Transverse colon (tissue), 4 donors: ENCODE data around the gene CAMTA1.

ENCODE experiments used
- EP300 ChIP-seq: sonication (generic); formaldehyde crosslinking; IDR thresholded peaks from one replicate; pipeline ENCODE4 v1.6.1; 2017; ENCODE audit warnings: antibody characterized with exemption, low read depth
- POLR2A ChIP-seq: fragments of 450-650 bp; IDR thresholded peaks from one replicate; pipeline ENCODE4 v1.6.1; 2016; ENCODE audit warnings: antibody characterized with exemption, mild to moderate bottlenecking, moderate library complexity
- POLR2AphosphoS5 ChIP-seq, 3 donors: sonication (generic); formaldehyde crosslinking; IDR thresholded peaks; one replicate each; pipeline ENCODE4 v1.6.1; 2016; ENCODE audit warnings: antibody characterized with exemption in 3 of 3
- TF ChIP-seq, protein P1 (sequence below), 5 experiments: fragments of 200-600 bp in 3 of 5; fragments of 450-650 bp in 2 of 5; sonication (generic) in 3 of 5; IDR thresholded peaks; 1 replicate in 2 of 5; 2 replicates in 3 of 5; pipeline ENCODE4 v1.5.1; 2016 to 2017; ENCODE audit warnings: antibody characterized with exemption in 5 of 5, inconsistent platforms in 3 of 5, mild to moderate bottlenecking in 2 of 5, moderate library complexity in 1 of 5

DNA sequence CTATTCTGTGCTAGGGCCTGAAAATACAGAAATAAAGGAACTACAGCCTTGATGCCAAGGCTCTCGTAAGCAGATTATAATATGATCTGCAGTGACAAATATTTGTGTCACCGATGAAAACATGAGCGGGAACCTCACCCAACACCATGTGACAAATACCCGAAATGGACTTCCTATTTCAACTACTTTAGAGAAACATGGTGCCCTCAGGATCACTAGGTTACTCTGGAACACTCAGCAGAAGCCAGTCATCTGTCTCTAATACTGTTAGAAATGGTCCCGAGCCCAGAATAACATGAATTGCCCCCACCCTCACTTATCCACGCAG, 985.4 kb downstream of the CAMTA1 start:
- TF ChIP-seq, protein P1, sequence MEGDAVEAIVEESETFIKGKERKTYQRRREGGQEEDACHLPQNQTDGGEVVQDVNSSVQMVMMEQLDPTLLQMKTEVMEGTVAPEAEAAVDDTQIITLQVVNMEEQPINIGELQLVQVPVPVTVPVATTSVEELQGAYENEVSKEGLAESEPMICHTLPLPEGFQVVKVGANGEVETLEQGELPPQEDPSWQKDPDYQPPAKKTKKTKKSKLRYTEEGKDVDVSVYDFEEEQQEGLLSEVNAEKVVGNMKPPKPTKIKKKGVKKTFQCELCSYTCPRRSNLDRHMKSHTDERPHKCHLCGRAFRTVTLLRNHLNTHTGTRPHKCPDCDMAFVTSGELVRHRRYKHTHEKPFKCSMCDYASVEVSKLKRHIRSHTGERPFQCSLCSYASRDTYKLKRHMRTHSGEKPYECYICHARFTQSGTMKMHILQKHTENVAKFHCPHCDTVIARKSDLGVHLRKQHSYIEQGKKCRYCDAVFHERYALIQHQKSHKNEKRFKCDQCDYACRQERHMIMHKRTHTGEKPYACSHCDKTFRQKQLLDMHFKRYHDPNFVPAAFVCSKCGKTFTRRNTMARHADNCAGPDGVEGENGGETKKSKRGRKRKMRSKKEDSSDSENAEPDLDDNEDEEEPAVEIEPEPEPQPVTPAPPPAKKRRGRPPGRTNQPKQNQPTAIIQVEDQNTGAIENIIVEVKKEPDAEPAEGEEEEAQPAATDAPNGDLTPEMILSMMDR (IDR thresholded peaks at IDR 0.05): no peak
- TF ChIP-seq POLR2AphosphoS5 (IDR thresholded peaks at IDR 0.05): no peak
- TF ChIP-seq POLR2A: no peak
- no peak for TF ChIP-seq EP300
